KMS-11 (cell line): Measurements from ENCODE around the gene GRK5.

Source experiments
- H2AFZ ChIP-seq: fragments of 200-600 bp; sonication (generic); 2 replicates; pipeline ENCODE4 v1.6.1; 2016; ENCODE audit warnings: antibody characterized with exemption, mixed run types, low read depth
- H3K27ac ChIP-seq: fragments of 200-600 bp; sonication (generic); 2 replicates; pipeline ENCODE4 v1.6.1; 2016; ENCODE audit warnings: mild to moderate bottlenecking, mixed run types
- H3K27me3 ChIP-seq: fragments of 200-600 bp; sonication (generic); 2 replicates; pipeline ENCODE4 v1.6.1; 2017; ENCODE audit warnings: mild to moderate bottlenecking, low read depth, mixed run types, moderate library complexity; ENCODE audit not compliant: insufficient read depth
- H3K36me3 ChIP-seq: fragments of 200-600 bp; sonication (generic); 2 replicates; pipeline ENCODE4 v1.6.1; 2017; ENCODE audit warnings: mild to moderate bottlenecking, mixed run types; ENCODE audit not compliant: insufficient read depth
- H3K4me1 ChIP-seq: fragments of 200-600 bp; sonication (generic); 2 replicates; pipeline ENCODE4 v1.6.1; 2016; ENCODE audit warnings: mild to moderate bottlenecking, low read depth, mixed run types; ENCODE audit not compliant: poor library complexity, severe bottlenecking
- H3K4me2 ChIP-seq: fragments of 200-600 bp; sonication (generic); 2 replicates; pipeline ENCODE4 v1.7.0; 2016; ENCODE audit warnings: mild to moderate bottlenecking, mixed run types
- H3K4me3 ChIP-seq: fragments of 200-600 bp; sonication (generic); IDR thresholded peaks from 2 replicates; pipeline ENCODE4 v1.6.1; 2017; ENCODE audit warnings: low read depth, low read length, mixed read lengths; ENCODE audit not compliant: insufficient read depth
- H3K79me2 ChIP-seq: fragments of 200-600 bp; sonication (generic); 2 replicates; pipeline ENCODE4 v1.6.1; 2016; ENCODE audit warnings: low read depth, mixed run types; ENCODE audit not compliant: insufficient read depth
- H3K9ac ChIP-seq: fragments of 200-600 bp; sonication (generic); 2 replicates; pipeline ENCODE4 v1.6.1; 2016; ENCODE audit warnings: mild to moderate bottlenecking, mixed run types
- H4K20me1 ChIP-seq: fragments of 200-600 bp; sonication (generic); 2 replicates; pipeline ENCODE4 v1.6.1; 2016; ENCODE audit warnings: mild to moderate bottlenecking, mixed run types; ENCODE audit not compliant: insufficient read depth
- TF ChIP-seq, protein P1 (sequence below): fragments of 200-600 bp; sonication (generic); conservative IDR thresholded peaks from 2 replicates; pipeline ENCODE4 v1.6.1; 2017; ENCODE audit warnings: low read depth, mild to moderate bottlenecking, antibody characterized with exemption, low read length, moderate library complexity, mixed read lengths

GRK5 gene

DNA sequence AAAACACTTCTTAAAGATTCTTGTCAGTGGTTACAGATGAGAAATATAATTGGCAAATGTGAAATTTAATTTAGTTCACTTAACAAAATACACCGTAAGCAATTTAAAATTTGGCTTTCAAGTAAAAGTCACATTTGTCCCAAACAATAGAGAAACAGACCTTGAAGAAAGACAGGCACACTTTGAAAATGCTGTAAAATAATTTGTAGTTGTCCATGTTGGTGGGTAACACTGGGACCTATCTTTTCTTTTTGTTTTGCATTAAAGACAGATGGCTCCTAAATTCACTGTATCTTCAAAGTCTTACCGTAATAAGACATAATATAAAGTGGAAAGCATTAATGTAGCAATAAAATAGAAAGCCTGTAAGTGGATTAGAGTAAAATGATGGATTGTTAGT is 3.3 kb downstream of the GRK5 start:
- no peak overlapping the region for H3K27ac ChIP-seq
- no peaks in the 10 kb centered on the region for H3K36me3 ChIP-seq
- H3K4me1 ChIP-seq = peaks cover 26% of the 10 kb centered on the region
- TF ChIP-seq, protein P1, sequence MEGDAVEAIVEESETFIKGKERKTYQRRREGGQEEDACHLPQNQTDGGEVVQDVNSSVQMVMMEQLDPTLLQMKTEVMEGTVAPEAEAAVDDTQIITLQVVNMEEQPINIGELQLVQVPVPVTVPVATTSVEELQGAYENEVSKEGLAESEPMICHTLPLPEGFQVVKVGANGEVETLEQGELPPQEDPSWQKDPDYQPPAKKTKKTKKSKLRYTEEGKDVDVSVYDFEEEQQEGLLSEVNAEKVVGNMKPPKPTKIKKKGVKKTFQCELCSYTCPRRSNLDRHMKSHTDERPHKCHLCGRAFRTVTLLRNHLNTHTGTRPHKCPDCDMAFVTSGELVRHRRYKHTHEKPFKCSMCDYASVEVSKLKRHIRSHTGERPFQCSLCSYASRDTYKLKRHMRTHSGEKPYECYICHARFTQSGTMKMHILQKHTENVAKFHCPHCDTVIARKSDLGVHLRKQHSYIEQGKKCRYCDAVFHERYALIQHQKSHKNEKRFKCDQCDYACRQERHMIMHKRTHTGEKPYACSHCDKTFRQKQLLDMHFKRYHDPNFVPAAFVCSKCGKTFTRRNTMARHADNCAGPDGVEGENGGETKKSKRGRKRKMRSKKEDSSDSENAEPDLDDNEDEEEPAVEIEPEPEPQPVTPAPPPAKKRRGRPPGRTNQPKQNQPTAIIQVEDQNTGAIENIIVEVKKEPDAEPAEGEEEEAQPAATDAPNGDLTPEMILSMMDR = no peak
- H3K4me3 ChIP-seq = no peak overlapping the region
- no peaks in the 10 kb centered on the region for H3K79me2 ChIP-seq
- peaks cover 19% of the 10 kb centered on the region for H3K27me3 ChIP-seq
- H2AFZ ChIP-seq = no peak overlapping the region
- no peaks in the 10 kb centered on the region for H4K20me1 ChIP-seq
- no peak overlapping the region for H3K4me2 ChIP-seq
- no peak overlapping the region for H3K9ac ChIP-seq

DNA sequence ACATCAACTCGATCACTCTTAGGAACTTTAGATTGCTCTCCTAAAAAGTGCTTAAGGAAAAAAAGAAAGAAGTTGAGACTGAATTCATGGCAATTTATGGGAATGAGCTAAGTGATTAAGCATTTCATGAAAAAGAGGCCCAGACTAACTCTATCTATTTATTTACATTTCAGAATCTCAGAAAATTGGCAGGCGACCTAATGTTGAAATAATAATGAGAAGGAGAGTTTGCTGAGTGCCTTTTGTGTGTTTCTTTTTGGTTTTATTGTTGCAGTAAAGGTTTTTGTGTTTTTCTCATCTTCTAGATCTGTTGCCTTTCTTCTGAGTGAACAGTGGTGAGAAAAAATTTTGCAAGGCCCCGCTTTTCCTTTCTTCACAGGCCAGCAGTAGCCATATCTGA is 3.8 kb downstream of the GRK5 start:
- Histone ChIP-seq H3K4me1 (peaks cover 21% of the 10 kb centered on the region), H3K4me2 (no peak overlapping the region), H4K20me1 (no peaks in the 10 kb centered on the region), H3K27ac (no peak overlapping the region), H3K4me3 (no peak overlapping the region), H3K27me3 (peaks cover 19% of the 10 kb centered on the region), H3K79me2 (no peaks in the 10 kb centered on the region), H3K36me3 (no peaks in the 10 kb centered on the region), H2AFZ (no peak overlapping the region), H3K9ac (no peak overlapping the region)
- TF ChIP-seq, protein P1 = no peak

DNA sequence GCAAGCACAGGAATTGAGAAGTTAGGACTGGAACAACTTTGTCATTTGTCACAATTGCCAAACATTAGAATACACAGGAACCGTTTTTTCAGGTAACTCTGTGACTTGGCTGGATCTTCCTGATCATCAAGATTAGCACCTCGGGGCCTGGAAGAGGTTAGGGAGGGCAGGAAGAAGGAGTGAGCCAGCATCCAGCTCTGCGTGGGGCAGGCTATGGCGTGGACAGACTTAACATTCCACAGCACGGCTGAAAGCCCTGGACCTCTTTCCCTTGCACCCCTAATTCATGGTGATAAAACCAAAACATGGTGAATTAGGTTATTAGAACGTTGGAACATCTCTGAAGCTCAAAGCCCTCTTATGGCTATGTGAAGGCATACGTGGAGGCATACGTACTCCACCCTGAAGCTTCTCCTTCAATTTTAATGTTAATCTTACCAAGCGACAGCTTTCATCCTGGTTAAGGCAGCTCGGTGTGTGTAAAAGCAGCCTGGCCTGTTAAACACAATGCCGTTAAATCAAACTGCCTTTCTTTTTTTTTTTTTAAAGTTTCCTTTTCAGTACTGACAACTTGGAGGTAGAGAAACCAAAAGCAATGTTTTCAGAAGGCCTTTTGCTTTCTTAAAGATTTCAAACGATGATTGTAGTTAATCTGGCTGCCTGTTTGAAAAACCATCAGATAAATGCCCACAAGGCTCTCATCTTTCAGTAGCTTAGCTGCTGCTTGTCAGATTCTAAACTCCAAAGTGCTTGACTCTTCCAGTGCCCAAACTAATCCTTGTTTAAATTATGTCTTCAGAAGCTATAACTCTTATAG is 4.5 kb downstream of the GRK5 start:
- H2AFZ ChIP-seq = no peak overlapping the region
- peaks cover 17% of the 10 kb centered on the region for H3K4me1 ChIP-seq
- no peak overlapping the region for H3K27ac ChIP-seq
- no peaks in the 10 kb centered on the region for H3K36me3 ChIP-seq
- no peak overlapping the region for H3K4me2 ChIP-seq
- peaks cover 19% of the 10 kb centered on the region for H3K27me3 ChIP-seq
- no peak overlapping the region for H3K9ac ChIP-seq
- no peak overlapping the region for H3K4me3 ChIP-seq
- no peaks in the 10 kb centered on the region for H3K79me2 ChIP-seq
- H4K20me1 ChIP-seq = no peaks in the 10 kb centered on the region
- TF ChIP-seq, protein P1 = no peak

DNA sequence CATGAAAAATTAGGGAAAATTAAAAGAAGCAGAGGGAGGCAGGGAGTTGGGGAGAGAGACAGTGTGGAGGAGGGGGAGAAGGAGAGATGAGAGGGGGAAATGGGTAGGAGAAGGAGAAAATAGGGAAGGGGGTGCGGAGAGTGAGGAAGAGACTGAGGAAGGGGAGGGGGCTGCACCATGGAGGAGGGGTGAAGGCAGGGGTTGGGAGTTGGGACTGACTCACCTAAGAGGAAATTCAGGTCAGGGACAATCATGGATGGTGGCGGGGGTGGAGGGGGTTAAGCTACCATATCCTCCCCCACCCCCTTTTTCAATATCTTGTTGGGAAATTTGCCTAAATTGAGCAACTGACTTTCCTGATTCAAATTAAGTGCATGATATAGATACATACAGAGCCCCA is 8.0 kb downstream of the GRK5 start:
- TF ChIP-seq, protein P1 = no peak
- H3K4me3 ChIP-seq = no peak overlapping the region
- no peak overlapping the region for H3K4me2 ChIP-seq
- H3K4me1 ChIP-seq = no peaks in the 10 kb centered on the region
- H3K79me2 ChIP-seq = no peaks in the 10 kb centered on the region
- no peak overlapping the region for H2AFZ ChIP-seq
- H3K27me3 ChIP-seq = no peaks in the 10 kb centered on the region
- no peaks in the 10 kb centered on the region for H3K36me3 ChIP-seq
- H3K9ac ChIP-seq = no peak overlapping the region
- H3K27ac ChIP-seq = no peak overlapping the region
- H4K20me1 ChIP-seq = no peaks in the 10 kb centered on the region
